ENCODE measurements around the gene GTF2E1. TPM values are rescaled to one million over a fixed set of nuclear protein-coding genes. Genes with fewer than 3 reads are reported as not detected.

Gene GTF2E1
- total and polyA plus RNA-seq, 2 of the 4 experiments (the other 2 are of a cell fraction) = 8.2 to 18.5 TPM

DNA sequence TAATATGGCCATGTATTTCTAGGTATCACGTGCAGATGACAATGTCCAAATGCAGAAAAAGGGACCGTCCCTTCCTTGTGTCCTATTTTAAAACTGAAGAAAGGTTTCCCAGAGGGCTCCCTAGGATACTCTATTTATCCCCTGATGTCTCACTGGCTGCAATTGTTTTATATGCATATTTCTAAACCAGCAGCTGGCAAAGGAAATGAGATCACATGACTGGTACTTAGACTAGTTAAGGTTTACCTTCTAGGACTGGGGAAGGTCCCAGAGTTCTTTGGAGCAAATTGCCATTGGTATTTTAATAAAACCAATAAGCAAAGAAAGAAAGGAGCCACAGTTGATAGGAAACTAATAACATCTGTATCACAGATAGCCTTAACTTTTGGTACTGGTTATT lies 29.5 kb downstream of the GTF2E1 start:
- H3K9me3 ChIP-seq (ENCODE audit: control insufficient read depth, insufficient read depth, low read length) = no peaks in the 10 kb centered on the region
- H3K23ac ChIP-seq (ENCODE audit: low read depth, low read length) = no peak overlapping the region
- intact Hi-C loops (cut with micrococcal nuclease) = no loop called here
- no peaks in the 10 kb centered on the region for H4K20me1 ChIP-seq (ENCODE audit: insufficient read depth, low read length)
- ChIA-PET CTCF (interaction anchor here (1.0 to 1.9 kb wide), 3 partner anchors 11 to 213 kb away, joined by 3 to 5 read pairs (median 3); no protein-coding TSS in a partner anchor), POLR2A (ENCODE audit: unreplicated experiment) (no interaction called here)
- ATAC-seq (ENCODE audit: low read depth) (no peak), DNase-seq (no peak)
- no peak overlapping the region for H2BK5ac ChIP-seq (ENCODE audit: low read depth, low read length, poor library complexity, severe bottlenecking)
- H3K4me2 ChIP-seq (ENCODE audit: low read depth, low read length) = no peak overlapping the region
- H2BK20ac ChIP-seq (ENCODE audit: low read depth, low read length) = no peak overlapping the region
- dilution Hi-C loops (cut with HindIII; ENCODE audit: low sequenced_read_pairs, unreplicated experiment) = no loop called here
- WGBS, 2 experiments (ENCODE audit: extremely low coverage in 2 of 2, insufficient read length in 1 of 2) = no CpG with 5 or more reads among the region's 2 CpGs
- no peak overlapping the region for H4K5ac ChIP-seq (ENCODE audit: low read depth, low read length)
- no peak overlapping the region for H3K56ac ChIP-seq (ENCODE audit: extremely low read depth, insufficient read depth, low read length)
- in situ Hi-C loops (cut with MboI; ENCODE audit: low sequenced_read_pairs) = no loop called here
- H2AK9ac ChIP-seq (replicated peaks; ENCODE audit: low read depth, low read length, poor library complexity) = no peak overlapping the region
- no peak overlapping the region for H3K4me3 ChIP-seq (ENCODE audit: insufficient read depth, low read depth, low read length)
- TF ChIP-seq, protein P1, sequence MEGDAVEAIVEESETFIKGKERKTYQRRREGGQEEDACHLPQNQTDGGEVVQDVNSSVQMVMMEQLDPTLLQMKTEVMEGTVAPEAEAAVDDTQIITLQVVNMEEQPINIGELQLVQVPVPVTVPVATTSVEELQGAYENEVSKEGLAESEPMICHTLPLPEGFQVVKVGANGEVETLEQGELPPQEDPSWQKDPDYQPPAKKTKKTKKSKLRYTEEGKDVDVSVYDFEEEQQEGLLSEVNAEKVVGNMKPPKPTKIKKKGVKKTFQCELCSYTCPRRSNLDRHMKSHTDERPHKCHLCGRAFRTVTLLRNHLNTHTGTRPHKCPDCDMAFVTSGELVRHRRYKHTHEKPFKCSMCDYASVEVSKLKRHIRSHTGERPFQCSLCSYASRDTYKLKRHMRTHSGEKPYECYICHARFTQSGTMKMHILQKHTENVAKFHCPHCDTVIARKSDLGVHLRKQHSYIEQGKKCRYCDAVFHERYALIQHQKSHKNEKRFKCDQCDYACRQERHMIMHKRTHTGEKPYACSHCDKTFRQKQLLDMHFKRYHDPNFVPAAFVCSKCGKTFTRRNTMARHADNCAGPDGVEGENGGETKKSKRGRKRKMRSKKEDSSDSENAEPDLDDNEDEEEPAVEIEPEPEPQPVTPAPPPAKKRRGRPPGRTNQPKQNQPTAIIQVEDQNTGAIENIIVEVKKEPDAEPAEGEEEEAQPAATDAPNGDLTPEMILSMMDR (conservative IDR thresholded peaks at IDR 0.05; ENCODE audit: low read depth, low read length) = no peak
- TF ChIP-seq FOS (IDR thresholded peaks at IDR 0.05; ENCODE audit: low read depth, low read length) (no peak), NFE2L2 (IDR thresholded peaks at IDR 0.05; ENCODE audit: low read depth, low read length) (no peak), BHLHE40 (IDR thresholded peaks at IDR 0.05; ENCODE audit: low read depth, low read length) (no peak), MAZ (IDR thresholded peaks at IDR 0.05; ENCODE audit: borderline replicate concordance, low read depth, low read length) (no peak), CHD1 (IDR thresholded peaks at IDR 0.05; ENCODE audit: low read depth, low read length) (no peak), RCOR1 (IDR thresholded peaks at IDR 0.05; ENCODE audit: insufficient replicate concordance, low read length) (no peak), MXI1 (IDR thresholded peaks at IDR 0.05; ENCODE audit: borderline replicate concordance, low read depth, low read length) (no peak), POLR2A (IDR thresholded peaks at IDR 0.05; ENCODE audit: low read depth, low read length) (no peak), CEBPB (IDR thresholded peaks at IDR 0.05; ENCODE audit: low read depth, low read length) (no peak), SMC3 (IDR thresholded peaks at IDR 0.05; ENCODE audit: low read depth, low read length) (no peak), MAFK (IDR thresholded peaks at IDR 0.05; ENCODE audit: low read depth, low read length) (no peak)
- TF ChIP-seq, protein P2, sequence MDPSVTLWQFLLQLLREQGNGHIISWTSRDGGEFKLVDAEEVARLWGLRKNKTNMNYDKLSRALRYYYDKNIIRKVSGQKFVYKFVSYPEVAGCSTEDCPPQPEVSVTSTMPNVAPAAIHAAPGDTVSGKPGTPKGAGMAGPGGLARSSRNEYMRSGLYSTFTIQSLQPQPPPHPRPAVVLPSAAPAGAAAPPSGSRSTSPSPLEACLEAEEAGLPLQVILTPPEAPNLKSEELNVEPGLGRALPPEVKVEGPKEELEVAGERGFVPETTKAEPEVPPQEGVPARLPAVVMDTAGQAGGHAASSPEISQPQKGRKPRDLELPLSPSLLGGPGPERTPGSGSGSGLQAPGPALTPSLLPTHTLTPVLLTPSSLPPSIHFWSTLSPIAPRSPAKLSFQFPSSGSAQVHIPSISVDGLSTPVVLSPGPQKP (IDR thresholded peaks at IDR 0.05; ENCODE audit: borderline replicate concordance, low read depth, low read length) = no peak
- TF ChIP-seq, protein P3, sequence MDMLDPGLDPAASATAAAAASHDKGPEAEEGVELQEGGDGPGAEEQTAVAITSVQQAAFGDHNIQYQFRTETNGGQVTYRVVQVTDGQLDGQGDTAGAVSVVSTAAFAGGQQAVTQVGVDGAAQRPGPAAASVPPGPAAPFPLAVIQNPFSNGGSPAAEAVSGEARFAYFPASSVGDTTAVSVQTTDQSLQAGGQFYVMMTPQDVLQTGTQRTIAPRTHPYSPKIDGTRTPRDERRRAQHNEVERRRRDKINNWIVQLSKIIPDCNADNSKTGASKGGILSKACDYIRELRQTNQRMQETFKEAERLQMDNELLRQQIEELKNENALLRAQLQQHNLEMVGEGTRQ (IDR thresholded peaks at IDR 0.05; ENCODE audit: low read depth, low read length) = no peak
- H3K9me1 ChIP-seq (ENCODE audit: insufficient read depth, low read length) = peaks cover 7% of the 10 kb centered on the region
- H4K91ac ChIP-seq (ENCODE audit: insufficient read depth, low read depth, low read length) = no peak overlapping the region
- no peak overlapping the region for H4K8ac ChIP-seq (ENCODE audit: low read depth in 2 of 2, low read length in 2 of 2)
- no peak overlapping the region for H2AK5ac ChIP-seq (ENCODE audit: low read depth, low read length)
- H2AFZ ChIP-seq (replicated peaks; ENCODE audit: low read length, poor library complexity) = no peak overlapping the region
- H2BK120ac ChIP-seq (ENCODE audit: low read depth, low read length) = no peak overlapping the region
- no TSS peak for BruUV-seq (replicated peaks)
- peaks cover 12% of the 10 kb centered on the region for H3K36me3 ChIP-seq (ENCODE audit: control insufficient read depth, insufficient read depth, low read length)
- H3K4me1 ChIP-seq (ENCODE audit: control insufficient read depth, insufficient read depth, low read length) = peaks cover 11% of the 10 kb centered on the region
- no peak overlapping the region for H3K18ac ChIP-seq (ENCODE audit: low read depth, low read length)
- H2BK15ac ChIP-seq (ENCODE audit: low read depth, low read length) = no peak overlapping the region
- H3K4ac ChIP-seq (ENCODE audit: low read depth, low read length) = no peak overlapping the region
- H3K14ac ChIP-seq (replicated peaks; ENCODE audit: low read depth, low read length) = no peak overlapping the region
- H3K79me1 ChIP-seq (ENCODE audit: low read depth in 1 of 2, low read length in 2 of 2) = peaks cover 43 to 51% of the 10 kb centered on the region in 2 experiments
- H3K27ac ChIP-seq (ENCODE audit: insufficient read depth, low read length) = no peak overlapping the region
- no peak overlapping the region for H3K9ac ChIP-seq (ENCODE audit: low read depth, low read length)
- H3K27me3 ChIP-seq (ENCODE audit: control insufficient read depth, insufficient read depth, low read length) = no peaks in the 10 kb centered on the region

Data from IMR-90 (cell line).